HG03432 (cell line): ENCODE results near the gene CLPTM1.
A peak's percentile ranks its signal among the peaks of the same experiment; 100 is the strongest.
"Not testable (repeated sequence)": the region's sequence is repeated elsewhere in the genome, so short reads cannot be mapped to it uniquely, and the experiment has no call there.

Source experiments
- ATAC-seq: cut with Tn5 transposase; IDR thresholded peaks from one replicate; pipeline ENCODE4 v1.9.1; 2021; ENCODE audit warnings: mild to moderate bottlenecking, moderate library complexity; ENCODE audit not compliant: unreplicated experiment

Gene CLPTM1

DNA sequence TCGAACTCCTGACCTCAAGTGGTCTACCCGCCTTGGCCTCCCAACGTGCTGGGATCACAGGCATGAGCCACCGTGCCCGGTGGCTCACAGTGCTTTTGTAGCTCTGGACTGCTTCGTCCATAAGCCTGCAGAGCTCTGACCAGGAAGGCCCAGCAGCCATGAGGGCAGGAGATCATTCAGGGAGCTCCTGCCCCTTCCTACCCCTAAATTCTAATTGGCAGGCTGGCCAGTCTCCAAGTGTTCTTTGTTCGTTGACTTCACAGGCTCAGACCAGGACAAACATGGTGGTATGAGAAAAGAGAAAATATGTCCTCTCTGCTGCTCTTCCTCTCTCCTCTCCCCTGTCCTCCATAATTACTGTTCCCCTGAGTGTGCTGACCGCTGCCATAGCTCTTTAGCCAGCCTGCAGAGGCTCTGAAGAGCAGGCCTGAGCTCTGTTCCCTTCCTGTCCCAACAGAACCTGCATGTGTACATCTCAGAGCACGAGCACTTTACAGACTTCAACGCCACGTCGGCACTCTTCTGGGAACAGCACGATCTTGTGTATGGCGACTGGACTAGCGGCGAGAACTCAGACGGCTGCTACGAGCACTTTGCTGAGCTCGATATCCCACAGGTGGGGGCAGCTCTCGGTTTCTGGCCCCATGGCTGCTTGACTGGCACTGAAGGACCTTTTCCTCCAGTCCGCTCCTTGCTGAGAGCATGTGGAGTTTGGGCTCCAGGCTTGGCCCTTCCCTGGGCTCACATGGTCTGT, 19.0 kb downstream of the CLPTM1 start:
- ATAC-seq: no peak

DNA sequence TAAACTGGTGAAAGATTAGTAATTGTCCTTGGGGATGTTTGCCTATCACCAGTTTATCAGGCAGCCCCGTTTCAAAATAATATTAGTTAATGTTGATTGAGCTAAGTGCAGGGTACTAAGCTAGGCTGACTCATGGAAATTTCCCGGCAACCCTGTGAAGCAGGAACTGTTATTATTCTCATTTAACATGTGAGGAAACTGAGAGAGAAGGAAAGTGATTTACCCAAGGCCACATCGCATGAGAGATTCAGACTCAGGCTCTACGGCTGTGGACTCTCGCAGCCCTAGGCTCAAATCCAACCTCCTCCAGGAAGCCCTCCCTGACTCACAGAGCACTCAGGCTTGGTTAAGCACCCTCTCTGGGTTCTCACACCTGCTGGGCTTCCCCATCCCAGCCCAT, 19.7 kb downstream of the CLPTM1 start:
- ATAC-seq: no peak

DNA sequence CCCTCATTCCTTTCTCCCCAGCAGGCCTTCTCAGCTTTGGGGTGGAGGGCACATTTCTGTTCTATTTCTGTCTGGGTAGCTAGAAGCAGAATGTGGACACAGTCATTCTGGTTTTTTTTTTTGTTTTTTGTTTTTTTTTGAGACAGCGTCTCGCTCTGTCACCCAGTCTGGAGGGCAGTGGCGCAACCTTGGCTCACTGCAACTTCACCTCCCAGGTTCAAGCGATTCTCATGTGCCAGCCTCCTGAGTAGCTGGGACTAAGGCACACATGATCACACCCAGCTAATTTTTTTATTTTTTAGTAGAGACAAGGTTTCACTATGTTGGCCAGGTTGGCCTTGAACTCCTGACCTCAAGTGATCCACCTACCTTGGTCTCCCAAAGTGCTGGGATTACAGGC, 20.3 kb downstream of the CLPTM1 start:
- ATAC-seq: no peak

DNA sequence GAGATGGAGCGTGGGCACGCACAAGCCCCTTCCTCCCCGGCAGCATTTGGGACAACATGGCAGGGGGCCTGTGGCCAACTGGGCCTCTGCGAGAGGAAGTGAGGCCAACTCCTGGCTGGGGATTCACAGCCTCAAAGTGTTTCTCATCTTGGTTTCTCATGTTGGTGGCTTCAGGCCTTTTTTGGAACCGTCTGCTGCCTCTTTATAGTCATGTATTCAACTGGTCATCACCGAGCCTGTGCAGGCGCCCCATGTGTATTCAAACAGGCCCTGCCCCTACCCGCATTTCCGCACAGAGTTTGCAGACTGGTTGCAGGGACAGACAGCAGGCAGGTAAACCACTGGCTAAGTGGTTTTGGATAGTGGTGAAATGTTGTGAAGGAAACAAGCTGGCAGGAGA, 28.8 kb downstream of the CLPTM1 start:
- ATAC-seq: no peak

DNA sequence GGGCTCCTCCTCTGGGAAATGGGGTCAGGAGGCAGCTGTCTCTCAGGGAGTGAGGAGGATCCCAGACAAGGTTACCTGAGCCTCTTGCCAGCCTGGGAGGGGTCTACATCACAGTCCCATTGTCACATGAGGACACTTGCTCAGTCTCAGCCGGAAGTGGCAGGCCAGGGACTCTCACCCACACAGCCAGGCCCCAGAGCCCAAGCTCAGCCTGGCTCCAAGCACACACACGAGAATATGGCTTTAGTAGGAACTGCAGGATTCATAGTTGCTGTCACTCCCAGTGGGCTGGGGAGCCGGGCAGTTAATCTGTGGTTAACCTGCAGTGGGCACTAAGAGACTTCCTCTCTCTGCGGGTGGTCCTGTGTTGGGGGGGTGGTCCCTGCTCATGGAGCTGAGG, 30.3 kb downstream of the CLPTM1 start:
- no peak for ATAC-seq

DNA sequence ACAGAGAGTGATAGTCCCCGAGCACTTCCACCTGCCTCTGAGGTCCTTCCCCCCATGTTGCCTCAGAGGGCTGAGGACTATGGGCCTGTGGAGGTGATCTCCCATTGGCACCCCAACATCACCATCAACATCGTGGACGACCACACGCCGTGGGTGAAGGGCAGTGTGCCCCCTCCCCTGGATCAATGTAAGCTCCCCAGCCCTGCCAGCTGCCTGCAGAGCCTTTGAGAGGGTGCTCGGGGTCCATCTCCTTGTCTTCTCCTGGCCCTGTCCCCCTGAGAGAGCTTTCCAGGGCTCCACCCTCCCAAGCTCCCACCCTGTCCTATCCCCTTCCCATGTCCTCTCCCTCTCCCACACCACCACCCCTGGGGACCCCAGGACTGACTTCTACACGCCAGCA, 31.2 kb downstream of the CLPTM1 start:
- no peak for ATAC-seq

DNA sequence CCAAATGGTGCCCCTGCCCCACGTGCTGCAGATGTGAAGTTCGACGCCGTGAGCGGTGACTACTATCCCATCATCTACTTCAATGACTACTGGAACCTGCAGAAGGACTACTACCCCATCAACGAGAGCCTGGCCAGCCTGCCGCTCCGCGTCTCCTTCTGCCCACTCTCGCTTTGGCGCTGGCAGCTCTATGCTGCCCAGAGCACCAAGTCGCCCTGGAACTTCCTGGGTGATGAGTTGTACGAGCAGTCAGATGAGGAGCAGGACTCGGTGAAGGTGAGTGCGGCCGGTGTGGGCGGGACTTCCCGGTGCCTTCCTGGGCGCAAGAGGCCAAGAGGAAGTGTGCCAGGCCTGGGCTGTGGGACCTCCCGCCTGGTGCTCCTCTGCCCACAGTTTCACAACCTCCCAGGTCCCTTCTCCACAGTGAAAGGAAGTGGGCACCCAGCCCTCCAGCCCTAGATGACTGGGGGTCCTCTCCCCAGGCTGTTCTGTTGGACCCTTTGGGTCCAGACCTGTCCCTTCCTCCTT, 32.0 kb downstream of the CLPTM1 start:
- ATAC-seq: no peak

DNA sequence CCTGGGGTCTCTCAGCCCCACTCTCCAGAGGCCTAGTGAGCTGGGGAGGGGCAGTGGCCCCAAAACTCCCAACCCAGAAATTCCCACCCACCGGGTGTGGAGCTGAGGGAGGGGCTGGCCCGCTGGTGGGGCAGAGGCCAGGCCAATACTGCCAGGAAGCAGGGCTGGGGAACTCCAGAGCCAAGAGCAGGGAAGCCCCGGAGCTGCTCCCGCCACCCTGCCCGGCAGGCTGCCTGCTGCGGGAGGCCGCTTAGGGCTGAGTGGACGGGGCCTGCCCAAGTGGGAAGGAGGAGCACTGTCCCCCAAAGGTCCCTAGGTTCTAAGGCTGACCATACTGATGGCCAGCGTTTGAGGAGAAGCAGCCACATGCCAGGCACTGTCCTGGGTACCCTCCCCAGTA, 33.1 kb downstream of the CLPTM1 start:
- ATAC-seq: no peak

DNA sequence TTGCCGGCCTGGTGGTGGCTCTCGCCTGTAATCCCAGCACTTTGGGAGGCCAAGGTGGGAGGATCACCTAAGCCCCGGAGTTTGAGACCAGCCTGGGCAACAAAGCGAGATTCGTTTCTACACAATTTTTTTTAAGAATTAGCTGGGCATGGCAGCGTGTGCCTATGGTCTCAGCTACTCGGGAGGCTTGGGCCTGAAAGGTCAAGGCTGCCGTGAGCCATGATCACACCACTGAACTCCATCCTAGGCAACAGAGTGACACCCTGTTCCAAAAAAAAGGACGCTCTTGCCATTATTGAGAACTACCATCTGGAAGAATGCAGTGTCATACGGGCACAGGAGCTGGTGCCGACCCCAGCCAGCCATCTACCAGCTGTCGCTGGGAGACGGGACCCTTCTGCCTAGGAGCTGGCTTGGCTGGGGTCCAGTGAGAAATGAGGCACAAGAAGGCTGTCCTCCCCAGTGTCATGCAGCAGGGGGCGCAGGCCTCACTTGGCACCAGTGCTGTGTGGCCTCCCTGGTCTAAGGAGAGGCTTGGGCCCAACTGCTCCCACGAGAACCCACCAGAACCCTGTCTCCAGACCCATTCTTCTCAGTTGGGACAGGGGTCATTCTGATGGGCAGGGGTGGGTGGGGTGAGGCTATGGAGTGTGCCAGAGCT, 33.8 kb downstream of the CLPTM1 start:
- no peak for ATAC-seq

DNA sequence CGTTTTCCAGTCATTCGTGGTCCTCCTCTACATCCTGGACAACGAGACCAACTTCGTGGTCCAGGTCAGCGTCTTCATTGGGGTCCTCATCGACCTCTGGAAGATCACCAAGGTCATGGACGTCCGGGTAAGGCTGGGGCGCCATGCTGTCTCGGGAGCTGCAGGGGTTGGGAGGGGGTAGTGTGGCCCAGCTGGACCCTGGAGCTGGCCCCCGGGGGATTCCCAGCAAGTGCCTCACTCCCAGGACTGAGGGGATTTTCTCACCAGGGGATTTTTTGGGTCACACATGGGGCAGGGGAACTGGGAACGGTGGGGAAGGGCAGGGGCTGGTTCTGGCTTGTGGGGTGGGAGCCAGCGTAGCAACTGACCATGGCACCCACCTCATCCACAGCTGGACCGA, 35.3 kb downstream of the CLPTM1 start:
- ATAC-seq: no peak

DNA sequence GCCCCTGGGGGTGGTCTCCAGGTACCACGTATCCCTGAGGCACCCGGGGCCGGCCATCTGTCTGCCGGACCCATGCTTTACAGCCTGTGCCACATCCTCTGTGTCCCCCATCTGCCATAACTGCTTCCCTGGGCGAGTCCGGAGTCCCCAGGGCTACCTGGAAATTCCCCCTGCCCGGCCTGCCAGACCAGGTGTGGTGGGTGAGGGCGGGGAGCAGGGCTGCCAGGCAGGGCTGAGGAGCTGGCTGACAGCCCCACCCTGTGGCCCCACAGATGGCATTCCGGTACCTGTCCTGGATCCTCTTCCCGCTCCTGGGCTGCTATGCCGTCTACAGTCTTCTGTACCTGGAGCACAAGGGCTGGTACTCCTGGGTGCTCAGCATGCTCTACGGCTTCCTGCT, 35.8 kb downstream of the CLPTM1 start:
- ATAC-seq: no peak

DNA sequence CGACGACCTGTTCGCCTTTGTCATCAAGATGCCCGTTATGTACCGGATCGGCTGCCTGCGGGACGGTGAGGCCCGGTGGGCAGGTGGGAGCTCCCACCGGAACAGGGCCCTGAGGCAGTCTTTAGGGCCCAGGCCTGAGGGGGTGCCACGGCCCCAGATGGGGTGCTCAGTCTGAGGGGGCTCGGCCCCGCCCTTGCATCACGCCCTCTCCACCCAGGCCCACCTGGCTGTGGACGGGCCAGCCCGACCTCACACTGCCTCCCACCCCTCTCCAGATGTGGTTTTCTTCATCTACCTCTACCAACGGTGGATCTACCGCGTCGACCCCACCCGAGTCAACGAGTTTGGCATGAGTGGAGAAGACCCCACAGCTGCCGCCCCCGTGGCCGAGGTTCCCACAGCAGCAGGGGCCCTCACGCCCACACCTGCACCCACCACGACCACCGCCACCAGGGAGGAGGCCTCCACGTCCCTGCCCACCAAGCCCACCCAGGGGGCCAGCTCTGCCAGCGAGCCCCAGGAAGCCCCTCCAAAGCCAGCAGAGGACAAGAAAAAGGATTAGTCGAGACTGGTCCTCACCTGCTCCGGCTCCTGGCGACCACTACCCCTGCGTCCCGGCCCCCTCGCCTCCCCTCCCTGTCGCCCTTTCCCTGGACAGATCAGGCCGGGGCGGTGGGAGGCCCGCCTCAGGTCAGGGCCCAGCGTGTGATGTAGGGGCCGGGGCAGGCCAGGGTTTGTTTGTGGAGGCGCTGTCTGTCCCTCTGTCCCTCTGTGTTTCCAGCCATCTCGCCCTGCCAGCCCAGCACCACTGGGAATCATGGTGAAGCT, 37.4 kb downstream of the CLPTM1 start:
- ATAC-seq: no peak

DNA sequence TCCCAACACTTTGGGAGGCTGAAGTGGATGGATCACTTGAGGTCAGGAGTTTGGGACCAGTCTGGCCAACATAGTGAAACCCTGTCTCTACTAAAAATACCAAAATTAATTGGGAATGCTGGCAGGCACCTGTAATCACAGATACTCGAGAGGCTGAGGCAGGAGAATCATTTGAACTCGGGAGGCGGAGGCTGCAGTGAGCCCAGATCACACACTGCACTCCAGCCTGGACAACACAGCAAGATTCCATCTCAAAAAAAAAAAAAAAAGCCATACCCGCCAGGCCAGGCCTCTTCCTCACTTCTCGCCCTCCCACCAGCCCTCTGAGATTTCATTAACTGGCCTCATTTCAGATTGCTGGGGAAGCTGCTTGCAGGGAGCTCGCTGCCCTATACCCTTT, 38.3 kb downstream of the CLPTM1 start:
- ATAC-seq: no peak

DNA sequence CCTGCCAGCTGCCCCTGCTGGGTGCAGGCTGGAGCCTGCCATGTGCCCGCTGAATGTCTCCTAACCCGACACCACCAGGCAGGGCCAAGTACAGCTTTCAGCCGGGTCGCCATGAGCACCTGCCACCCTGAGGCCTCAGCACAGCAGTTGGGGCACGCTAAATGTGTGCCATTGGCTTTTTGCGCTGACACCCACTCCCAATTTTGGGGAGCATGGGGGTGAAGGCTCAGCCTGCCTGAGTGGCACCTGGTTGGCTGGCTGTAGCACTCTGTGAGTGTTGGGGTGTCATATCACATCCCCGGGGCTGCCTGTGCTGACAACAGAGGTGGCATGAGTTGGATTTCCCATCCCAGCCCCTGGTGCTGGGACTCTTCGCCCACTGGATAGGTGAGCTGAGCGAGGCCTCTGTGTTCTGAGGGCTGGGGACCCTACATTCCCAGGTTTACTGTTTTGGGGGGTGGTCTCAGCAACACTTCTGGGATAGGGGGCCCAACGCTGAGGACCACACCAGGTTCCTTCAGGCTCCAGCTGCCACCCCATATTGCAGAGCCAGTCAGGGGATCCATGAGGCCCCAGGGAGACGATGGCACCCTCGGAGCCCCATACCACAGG, 38.9 kb downstream of the CLPTM1 start:
- no peak for ATAC-seq

DNA sequence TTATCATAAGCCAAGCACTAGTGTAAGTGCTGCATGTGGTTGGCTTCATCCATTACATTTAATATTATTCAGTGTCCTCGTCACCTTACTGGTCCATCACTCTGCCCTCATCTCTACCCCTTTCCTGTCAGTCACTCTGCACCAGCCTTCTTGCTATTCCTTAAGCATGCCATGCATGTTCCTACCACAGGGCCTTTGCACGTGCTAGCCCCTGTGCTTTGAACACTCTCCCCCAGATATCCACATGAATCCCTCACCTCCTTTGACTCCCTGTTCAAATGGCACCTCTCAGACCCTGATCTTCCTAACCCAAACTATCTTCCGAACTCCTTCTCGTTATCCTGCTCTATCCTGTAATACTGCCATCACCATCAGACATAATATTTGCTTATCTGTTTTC, 42.8 kb downstream of the CLPTM1 start:
- no peak for ATAC-seq

DNA sequence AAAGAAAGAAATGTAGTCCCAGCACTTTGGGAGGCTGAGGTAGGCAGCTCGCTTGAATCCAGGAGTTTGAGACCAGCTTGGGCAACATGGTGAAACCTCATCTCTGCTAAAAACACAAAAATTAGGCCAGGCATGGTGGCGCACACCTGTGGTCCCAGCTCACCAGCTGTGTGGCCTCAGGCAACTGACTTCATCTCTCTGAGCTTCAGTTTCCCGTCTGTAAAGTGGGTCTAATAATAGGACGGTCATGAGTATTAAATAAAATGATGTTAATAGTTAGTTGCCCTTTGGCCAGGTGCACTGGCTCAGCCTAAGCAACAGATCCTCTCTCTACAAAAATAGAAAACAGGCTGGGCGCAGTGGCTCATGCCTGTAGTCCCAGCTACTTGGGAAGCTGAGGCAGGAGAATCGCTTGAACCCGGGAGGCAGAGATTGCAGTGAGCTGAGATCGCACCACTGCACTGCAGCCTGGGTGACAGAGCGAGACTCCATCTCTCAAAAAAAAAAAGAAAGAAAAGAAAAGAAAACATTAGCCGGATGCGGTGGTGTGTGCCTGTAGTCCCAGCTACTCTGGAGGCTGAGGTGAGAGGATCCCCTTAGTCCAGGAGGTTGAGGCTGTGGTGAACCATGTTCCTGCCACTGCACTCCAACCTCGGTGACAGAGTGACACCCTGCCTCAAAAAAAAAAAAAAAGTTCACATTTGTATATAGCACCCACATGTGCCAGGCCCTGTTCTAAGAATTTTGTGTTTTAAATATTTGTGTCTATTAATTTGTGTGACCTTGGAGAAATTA, 44.1 kb downstream of the CLPTM1 start:
- ATAC-seq: not testable (repeated sequence)

DNA sequence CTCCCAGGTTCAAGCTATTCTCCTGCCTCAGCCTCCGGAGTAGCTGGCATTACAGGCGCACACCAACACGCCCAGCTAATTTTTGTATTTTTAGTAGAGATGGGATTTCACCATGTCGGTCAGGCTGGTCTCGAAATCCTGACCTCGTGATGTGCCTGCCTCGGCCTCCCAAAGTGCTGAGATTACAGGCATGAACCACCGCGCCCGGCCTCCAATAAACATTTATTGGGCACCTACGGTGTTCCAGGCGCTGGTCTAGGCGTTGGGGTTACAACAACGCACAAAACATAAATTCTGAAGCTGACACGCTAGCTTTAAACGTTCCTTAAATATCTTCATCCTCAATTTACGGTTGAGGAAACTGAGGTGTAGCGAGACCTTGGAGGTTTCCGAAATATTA, 45.5 kb downstream of the CLPTM1 start:
- not testable (repeated sequence) for ATAC-seq

DNA sequence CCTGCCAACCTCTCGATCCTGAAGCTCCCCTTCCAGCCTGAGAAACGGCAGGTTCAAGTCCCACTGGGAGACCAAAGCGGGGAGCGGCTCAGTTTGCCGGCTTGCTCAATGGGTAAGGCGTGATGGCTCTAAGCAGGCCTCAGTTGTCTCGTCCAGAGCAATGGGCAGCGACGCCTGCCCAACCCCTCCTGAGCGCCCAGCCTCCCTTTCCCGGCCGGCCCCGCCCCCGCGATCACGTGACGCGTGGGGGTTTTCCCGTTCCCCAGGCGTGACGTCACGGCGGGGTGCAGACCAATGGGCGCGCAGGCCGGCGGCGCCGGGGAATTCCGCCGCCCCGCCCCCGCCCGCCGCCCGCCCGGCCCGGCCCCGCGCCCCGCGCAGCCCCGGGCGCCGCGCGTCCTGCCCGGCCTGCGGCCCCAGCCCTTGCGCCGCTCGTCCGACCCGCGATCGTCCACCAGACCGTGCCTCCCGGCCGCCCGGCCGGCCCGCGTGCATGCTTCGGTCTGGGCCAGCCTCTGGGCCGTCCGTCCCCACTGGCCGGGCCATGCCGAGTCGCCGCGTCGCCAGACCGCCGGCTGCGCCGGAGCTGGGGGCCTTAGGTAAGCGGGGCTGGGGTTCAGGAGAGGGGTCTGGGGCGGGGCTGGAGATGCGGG, 46.0 kb downstream of the CLPTM1 start, which contains the start of gene RELB:
Gene RELB (plus strand): TSS at position 378 of the 653 bp plus-strand sequence. CDS start 116 bp downstream, at position 494.
- ATAC-seq: peak; percentile 63

DNA sequence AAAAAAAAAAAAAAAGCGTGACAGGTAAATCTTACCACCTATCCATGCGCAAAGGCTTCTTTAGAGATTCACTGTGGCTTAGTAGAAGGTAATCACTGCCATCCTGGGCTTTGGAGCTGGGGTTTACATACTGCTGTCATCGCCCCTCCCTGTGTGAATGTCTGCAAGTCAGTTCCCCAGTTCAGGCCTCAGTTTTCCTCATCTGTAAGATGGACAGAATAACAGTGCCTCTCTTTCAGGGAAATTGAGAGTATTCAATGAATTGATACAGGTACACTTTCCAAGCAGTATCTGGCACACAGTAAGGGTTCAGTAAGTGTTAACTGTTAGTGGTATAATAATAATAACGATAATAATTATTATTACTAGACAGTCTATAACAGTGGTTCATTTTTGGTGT, 48.3 kb downstream of the CLPTM1 start:
- no peak for ATAC-seq

DNA sequence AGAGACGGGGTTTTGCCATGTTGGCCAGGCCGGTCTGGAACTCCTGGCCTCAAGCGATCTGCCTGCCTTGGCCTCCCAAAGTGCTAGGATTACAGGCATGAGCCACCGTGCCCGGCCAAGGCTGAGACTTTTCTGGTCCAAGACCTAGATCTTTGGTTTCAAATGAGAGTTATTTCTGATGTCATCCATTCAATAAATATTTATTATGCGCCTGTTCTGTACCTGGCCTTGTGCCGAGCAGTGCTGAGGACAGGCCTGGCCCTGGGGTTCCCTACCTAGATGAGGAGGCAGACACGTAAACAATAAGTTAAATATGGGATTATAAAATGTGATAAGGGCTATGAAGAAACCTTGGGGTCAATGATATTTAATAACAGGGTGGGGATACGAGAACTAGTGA, 50.6 kb downstream of the CLPTM1 start:
- ATAC-seq: no peak
